Activated CD4-positive, alpha-beta T cell treated with anti-CD3 and anti-CD28 coated beads, Interleukin-2, amount 50 U/mL, for 24 hours (primary cell): ENCODE results near the gene OR2V2.
"Not testable (repeated sequence)": the region's sequence is repeated elsewhere in the genome, so short reads cannot be mapped to it uniquely, and the experiment has no call there.

Source experiments
- DNase-seq, 2 donors: peaks; one replicate each; pipeline ENCODE4 v3.0.0-alpha.2; 2020; ENCODE audit warnings: low read depth in 1 of 2, low spot score in 1 of 2

OR2V2 gene

DNA sequence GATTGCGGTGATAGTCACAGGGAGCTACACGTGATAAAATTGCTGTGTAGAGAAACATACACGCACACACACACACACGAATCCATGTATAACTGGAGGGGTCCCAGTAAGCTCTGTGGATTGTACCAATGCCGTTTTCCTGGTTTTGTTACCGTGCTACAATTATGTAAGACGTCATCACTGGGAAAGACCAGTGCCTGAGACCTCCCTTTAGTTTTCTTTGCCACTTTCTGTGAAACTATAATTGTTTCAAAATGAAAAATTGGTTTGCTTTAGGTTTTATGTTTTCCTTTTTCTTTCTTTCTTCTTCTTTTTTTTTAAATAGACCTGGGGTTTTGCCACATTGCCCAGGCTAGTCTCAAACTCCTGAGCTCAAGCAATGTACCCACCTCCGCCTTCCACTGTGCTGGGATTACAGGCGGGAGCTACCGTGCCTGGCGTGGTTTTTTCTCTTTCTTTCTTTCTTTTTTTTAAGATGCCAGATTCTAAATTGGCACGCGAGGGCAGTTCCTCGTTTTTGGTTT lies 21.3 kb downstream of the OR2V2 start:
- no peak for DNase-seq

DNA sequence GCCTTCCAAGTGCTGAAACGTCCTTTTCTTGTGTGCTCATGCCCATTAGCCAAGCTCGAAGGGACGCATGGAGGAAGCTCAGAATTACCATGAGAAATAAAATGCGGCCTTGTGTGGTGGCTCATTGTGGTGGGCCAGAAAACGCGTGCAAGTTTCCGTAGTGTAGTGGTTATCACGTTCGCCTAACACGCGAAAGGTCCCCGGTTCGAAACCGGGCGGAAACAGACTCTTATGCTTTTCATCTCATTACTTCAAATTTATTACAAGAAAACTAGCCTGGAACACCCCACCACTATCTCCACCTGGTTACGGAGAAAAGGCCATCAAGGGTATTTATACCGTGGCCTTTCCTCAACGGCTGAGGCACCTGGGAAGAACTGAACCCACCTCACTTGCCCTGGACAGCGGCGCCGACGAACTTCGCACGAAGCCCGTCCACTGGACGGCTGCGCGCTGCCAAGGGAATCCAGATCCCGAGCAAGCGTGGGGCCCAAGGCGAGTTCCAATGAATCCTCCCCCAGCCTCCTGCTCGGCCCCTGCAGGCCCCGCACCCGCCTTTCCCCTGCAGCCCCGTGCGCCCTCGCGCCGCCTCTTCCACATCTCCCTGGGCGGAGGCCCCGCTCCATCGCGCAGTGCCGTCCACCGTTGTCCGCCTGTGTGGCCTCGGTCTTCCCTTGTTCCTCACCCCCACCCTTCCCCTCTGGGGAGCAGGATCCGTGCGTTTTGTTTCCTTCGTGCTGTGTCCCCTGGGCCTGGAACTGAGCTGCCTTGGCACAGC lies 22.3 kb downstream of the OR2V2 start:
- DNase-seq = peak; percentile 73 to 89

DNA sequence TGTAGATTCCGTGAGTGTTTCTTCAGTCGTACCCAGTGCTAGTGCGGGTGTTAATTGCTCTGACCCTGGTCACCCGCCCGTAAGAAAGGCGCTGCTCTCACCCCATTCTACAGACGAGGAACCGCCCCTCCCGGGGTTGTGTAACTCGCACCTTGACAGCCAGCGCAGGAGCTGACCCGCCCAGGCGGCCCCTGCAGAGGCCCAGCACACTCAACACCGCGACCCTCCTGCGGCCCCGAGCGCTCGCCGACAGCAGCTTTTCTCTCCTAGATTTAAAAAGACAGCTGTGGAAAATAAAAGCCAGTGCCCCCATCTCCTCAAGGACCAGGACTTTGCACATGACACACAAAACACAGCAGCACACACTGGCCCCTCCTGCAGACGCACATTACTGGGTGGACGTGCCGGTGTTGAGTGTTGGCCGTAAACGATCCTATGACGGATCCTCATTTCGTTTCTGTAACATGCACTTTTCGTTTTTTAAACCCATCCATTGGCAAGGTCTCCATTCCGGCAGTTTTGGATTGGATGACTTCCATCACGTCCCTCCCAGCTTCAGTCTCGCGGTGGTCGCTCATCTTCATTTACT lies 22.9 kb downstream of the OR2V2 start:
- DNase-seq = no peak

DNA sequence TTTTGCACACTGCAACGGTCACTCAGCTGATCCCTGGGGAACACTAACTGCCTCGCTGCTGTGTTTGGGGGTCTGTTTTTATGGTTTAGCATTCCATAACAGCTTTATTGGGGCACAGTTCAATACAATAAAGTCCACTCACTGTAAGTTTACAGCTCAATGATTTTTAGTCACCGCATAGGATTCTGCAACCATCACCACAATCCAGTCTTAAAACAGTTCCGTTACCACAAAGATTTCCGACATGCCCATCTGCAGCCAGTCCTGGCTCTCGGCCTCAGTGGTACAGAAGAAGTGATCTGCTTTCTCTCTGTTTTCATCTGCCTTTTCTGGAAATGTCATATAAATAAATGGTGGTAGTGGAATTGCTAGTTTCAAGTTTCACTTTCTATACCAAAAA lies 23.6 kb downstream of the OR2V2 start:
- no peak for DNase-seq

DNA sequence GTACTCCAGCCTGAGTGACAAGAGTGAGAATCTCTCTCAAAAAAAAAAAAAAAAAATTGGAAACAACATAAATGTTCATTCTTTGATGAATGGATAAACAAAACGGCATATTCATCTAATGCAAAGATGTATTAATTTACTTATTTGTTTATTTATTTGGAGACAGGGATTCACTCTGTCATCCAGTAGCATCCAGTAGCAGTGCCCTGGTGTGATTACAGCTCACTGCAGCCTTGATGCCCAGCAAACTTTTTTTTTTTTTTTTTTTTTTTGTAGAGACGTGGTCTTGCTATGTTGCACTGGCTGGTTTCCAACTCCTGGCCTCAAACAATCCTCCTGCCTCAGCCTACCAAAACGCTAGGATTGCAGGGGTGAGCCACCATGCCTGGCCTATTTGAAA lies 24.4 kb downstream of the OR2V2 start:
- no peak for DNase-seq

DNA sequence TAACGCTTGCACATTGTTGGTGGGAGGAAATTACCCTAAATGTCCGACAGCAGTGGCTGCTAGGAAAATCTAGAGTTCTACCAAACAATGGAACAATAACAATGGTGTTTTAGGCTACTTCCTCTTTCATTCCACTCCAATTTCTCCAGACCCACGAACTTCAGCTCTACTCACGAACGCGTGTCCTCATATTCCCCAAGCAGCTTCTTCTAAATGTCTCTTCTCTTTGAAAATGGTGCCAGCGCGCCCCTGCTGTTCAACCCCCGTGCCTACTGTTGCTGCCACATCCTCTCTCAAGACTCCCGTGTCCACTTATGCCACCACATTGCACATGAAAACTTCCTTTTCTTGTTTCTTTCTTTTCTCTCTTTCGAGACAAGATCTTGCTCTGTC lies 25.6 kb downstream of the OR2V2 start:
- DNase-seq = no peak

DNA sequence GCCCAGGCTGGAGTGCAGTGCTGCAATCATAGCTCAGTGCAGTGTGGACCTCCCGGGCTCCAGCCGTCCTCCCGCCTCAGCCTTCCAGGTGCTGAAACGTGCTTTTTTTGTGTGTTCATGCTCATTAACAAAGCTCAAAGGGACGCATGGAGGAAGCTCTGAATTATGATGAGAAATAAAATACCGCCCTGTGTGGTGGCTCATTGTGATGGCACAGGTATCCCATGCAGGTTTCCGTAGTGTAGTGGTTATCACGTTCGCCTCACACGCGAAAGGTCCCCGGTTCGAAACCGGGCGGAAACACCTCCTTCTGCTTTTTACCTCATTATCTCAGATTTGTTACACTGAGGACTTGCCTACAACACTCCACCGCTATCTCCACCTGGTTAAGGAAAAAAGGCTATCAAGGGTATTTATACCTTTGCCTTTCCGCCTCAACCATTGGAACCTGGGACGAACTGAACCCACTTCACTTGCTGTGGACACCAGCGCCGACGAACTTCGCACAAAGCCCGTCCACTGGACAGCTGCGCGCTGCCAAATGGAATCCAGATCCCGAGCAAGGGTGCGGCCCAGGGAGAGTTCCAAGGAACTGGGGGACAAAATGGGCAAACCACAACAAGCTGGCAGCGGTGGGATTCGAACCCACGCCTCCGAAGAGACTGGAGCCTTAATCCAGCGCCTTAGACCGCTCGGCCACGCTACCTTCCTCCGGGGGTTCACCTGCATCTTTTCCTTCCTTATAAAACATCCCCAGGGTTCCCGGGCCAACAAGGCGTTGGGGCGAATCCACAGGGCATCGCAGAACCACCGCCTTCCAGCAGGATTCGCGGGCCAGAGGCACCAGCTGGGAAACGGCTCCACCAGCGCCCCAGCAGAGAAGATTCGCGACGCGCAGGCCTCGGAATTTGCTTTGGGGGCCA lies 26.3 kb downstream of the OR2V2 start:
- DNase-seq = peak; percentile 66 to 79

DNA sequence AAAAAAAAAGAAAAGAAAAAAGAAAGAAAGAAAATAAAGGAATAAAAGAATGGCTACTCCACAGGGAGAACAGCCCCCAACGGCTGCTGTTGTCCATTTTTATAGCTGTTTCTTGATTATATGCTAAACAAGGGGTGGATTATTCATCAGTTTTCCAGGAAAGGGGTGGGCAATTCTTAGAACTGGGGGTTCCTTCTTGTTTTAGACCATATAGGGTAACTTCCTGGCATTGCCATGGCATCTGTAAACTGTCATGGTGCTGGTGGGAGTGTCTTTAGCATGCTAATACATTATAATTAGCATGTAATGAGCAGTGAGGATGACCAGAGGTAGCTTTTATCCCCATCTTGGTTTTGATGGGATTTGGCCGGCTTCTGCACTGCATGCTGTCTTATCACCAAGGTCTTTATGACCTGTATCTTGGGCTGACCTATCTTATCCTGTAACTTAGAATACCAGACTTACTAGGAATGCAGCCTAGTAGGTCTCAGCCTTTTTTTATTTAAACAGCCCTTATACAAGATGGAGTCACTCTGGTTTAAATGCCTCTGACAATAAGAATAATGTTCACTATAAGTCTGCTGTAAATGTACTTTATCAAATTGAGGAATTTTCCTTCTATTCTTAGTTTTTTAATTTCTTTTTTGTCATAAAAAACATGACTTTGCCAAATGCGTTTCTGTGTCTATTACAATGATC lies 29.0 kb downstream of the OR2V2 start:
- DNase-seq = no peak

DNA sequence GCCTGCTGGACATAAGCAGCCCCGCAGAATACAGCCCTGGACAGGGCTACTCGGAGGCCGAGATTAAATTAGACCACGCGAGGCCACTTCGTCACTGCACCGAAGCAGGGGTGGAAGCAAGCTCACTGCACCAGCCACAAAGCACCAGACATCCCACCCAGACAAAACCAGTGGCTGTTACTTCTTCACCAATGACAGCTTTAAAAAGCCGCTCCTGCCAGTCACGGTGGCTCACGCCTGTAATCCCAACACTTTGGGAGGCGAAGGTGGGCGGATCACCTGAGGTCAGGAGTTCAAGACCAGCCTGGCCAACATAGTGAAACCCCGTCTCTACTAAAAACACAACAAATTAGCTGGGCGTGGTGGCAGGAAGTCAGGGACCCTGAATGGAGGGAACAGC lies 30.2 kb downstream of the OR2V2 start:
- DNase-seq = not testable (repeated sequence)

DNA sequence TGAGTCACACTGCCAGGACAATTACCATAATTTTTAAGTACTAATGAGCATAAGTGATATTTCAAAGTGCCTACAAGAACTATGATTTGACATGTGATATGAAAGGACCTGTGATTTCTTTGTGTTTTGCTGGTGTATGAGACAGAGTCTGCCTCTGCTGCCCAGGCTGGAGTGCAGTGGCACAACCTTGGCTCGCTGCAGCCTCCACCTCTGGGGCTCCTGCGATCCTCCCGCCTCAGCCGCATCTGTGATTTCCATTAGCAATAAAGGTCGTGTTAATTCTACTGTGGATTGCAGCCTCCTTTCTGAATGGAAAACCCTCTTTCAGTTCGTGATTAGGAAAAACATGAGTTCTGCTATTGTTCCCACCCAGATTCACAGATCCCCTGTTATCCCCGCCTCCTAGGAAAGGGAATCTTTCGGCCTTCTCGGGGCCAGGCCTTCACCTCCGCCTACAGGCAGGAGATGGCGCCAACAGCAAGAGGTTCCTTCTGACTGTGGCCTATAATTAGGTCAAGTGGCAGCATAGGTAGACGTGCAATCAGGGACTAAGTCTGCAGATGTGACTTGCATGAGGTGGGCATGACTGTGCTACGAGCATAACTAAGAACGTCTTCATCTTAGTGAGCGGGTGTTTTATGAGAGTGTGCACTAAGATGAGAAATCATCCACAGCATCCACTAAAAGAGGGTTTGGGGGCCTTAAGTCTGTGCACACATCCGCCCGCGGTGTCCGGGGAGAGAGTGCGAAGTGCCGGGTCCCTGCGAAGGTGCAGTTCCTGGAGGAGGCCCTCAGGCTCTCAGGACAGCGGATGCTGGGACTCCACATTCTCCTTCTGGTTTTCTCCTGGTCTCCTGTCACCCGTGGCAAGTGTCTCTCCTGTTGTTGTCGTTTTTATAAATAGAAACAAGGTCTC lies 34.5 kb downstream of the OR2V2 start:
- peak in 1 of 2 donors; percentile 44 for DNase-seq

DNA sequence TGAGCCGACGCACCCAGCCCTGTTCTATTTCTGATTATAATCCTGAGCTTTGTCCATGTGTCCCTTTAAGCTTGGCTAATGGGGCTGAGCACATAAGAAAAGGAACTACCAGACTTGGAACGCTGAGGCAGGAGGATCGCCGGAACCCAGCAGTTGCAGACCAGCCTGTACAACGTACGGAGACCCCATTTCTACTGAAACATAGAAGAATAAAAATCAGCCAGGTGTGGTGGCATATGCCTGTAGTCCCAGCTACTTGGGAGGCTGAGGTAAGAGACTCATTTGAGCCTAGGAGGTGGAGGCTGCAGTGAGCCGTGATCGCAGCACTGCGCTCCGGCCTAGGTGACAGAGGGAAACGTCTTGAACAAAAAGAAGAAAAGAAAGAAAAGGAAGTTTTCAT lies 35.3 kb downstream of the OR2V2 start:
- no peak for DNase-seq

DNA sequence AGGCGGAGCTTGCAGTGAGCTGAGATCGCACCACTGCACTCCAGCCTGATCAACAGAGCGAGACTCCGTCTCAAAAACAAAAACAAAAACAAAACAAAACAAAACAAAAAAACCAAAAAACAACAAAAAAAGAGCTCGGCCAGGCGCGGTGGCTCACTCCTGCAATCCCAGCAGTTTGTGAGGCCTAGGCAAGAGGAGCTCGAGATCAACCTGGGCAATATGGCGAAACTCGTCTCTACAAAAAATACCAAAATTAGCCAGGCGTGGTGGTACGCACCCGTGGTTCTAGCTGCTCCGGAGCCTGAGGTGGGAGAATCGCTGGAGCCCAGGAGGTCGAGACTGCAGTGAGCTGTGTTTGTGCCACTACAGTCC lies 37.4 kb downstream of the OR2V2 start:
- no peak for DNase-seq

DNA sequence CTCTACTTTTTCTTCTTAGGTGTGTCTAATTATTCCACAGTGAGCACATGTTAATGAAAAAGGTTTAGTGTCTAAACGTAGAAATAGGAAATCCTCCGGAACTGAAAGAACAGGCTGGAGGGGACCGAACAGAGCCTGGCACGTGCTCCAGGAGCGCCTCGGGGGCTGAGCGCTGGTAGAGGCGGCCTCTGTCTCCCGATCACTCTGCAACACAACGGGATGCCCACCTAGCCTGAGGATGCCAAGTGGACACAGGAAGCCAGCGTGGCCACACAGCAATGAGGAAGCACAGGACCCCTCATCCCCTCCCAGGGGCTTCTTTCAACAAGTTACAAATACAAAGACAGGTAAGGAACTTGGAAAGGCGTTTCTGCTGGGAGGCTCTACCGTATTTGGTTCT lies 38.2 kb downstream of the OR2V2 start:
- no peak for DNase-seq

DNA sequence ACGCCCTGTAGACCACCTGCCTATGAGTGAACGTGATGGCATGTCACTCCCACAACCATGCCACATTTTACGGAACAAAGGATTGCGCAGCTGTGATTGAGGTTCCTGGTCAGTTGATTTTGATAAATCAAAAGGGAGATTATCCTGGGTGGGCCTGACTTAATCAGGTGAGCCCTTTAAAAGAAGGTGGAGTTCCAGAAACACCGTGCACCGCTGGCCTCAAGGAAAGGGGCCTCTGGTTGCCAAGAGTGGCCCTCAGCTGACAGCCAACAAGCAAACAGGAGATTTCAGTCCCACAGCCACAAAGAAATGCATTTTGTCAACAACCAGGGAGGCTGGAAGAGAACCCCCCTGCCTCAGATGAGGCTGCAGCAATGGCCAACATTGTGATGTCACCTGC lies 38.6 kb downstream of the OR2V2 start:
- no peak for DNase-seq

DNA sequence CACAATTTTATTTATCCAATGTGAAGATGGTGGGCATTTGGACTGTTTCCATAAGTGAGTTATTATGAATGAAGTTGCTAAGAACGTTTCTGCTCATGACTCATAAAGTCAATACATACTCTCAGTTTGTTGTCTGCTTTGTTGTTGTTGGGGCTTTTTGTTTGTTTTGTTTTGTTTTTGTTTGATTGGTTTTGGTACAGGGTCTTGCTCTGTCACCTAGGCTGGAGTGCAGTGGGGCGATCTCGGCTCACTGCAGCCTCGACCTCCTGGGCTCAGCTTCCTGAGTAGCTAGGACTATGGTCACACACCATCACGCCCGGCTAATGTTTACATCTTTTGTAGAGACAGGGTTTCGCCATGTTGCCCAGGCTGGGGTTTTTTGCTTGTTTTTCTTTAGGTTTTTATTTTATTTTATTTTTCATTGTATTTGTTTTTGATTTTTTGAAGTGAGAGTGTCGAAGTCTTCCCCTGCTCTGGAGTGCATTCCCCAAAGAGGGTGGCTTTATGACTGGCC lies 39.7 kb downstream of the OR2V2 start:
- no peak for DNase-seq

DNA sequence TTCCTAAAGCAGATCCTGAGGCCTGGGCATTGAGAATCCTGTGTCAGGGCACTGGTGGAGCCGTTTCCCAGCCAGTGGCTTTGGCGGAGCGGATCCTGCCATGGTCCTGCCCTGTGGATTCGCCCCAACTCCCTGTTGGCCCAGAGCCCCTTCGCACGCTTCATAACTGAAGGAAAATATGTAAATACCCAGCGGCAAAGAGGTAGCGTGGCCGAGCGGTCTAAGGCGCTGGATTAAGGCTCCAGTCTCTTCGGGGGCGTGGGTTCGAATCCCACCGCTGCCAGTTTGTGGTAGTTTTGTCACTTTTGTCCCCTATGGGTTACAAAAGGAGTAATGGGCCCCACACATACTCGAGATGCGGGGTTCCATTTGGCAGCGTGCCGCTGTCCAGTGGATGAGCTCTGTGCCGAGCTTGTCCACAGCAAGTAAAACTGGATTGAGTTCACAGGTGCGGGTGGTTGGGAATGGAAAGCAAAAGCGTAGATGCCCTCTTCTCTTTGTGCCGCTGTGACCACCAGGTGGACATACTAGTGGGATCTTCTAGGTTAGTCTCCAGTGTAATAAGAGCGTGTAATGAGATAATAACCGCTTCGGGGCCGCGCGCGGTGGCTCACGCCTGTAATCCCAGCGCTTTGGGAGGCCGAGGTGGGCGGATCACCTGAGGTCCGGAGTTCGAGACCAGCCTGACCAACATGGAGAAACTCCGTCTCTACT lies 40.3 kb downstream of the OR2V2 start:
- DNase-seq = peak in 1 of 2 donors; percentile 71

DNA sequence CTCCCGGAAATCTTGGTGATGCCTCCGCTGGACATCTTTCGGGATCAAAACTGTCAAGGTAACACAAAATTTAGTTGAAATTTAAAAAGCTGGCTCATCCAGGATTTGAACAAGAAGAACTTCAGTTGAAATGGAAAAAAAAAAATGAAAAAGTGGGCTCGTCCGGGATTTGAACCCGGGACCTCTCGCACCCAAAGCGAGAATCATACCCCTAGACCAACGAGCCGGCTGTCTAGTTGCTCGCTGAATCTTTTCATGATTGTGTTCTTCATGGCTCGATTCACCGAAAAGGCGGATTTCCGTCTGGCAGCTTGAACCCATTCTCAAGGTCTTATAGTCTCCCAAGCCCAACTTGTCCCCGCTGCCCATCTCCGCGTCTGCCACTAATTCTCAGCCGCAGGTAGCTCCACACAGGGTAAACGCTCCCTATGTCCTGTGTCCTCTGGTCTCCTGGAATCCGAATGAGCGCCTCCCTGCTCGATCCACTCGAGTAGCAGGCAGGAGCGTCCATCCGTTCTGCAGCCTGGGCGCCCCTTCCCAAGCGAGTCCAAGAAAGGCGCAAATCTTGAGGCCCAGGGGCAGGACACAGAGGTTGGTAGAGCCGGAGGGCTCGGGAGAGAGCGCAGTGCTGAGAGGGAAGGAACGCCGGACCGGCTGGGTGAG lies 41.4 kb downstream of the OR2V2 start:
- DNase-seq = peak; percentile 80 to 83

DNA sequence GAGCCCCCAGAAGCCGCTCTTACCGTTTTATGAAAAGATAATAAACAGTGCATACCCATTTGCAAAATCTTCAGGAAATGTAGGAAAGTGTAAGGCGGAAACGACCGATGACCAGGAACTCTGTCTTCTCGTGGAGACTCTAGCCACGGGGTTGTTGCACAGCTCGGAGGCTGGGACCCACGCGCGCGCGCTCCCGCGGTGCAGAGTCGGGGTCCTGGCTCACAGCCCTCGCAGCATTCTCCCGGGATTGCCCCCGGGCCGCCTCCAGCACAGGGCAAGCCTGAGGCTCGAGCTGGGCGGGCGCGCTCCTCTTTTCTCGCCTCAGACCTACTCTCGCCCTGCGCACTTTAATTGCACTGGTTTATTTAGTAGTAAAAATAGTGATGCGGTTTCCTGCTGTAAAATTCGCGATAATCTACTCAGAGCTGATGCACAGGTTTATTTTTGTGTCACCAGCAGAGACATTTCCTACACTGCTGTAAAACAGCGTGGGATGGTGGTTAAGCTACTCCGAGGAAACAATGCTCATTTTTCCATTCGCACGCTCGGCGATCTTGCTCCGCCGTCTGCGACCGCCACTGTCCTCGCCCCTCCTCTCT lies 42.1 kb downstream of the OR2V2 start:
- DNase-seq = peak in 1 of 2 donors; percentile 69
